Vagina (tissue), 2 donors: ENCODE measurements around the gene CWF19L2. TPM values are rescaled to one million over a fixed set of nuclear protein-coding genes. Genes with fewer than 3 reads are reported as not detected.

Experiments
- DNase-seq, 2 donors: peaks; one replicate each; pipeline ENCODE4 v3.0.0-alpha.2; 2017; ENCODE audit errors: extremely low spot score in 2 of 2
- H3K27ac ChIP-seq: fragments of 200-600 bp; sonication (generic); one replicate; pipeline ENCODE4 v1.5.1; 2019
- H3K27me3 ChIP-seq: fragments of 200-600 bp; sonication (generic); one replicate; pipeline ENCODE4 v1.5.1; 2019
- H3K36me3 ChIP-seq, 2 donors: fragments of 200-600 bp; sonication (generic); one replicate each; pipeline ENCODE4 v1.5.1; 2017 to 2019
- H3K4me1 ChIP-seq: fragments of 200-600 bp; sonication (generic); one replicate; pipeline ENCODE4 v1.5.1; 2019
- H3K4me3 ChIP-seq, 2 donors: fragments of 200-600 bp; sonication (generic); 1 replicate in 1 of 2; 2 replicates in 1 of 2; pipeline ENCODE4 v1.5.1; 2016 to 2019
- H3K9me3 ChIP-seq: fragments of 200-600 bp; sonication (generic); one replicate; pipeline ENCODE4 v1.5.1; 2019
- POLR2A ChIP-seq, 2 donors: fragments of 450-650 bp; IDR thresholded peaks; one replicate each; pipeline ENCODE4 v1.6.1; 2017; ENCODE audit warnings: antibody characterized with exemption in 2 of 2, mild to moderate bottlenecking in 2 of 2, moderate library complexity in 2 of 2
- POLR2AphosphoS5 ChIP-seq, 2 donors: sonication (generic); formaldehyde crosslinking; IDR thresholded peaks; one replicate each; pipeline ENCODE4 v1.9.0; 2017; ENCODE audit warnings: antibody characterized with exemption in 2 of 2, mild to moderate bottlenecking in 2 of 2, low read depth in 1 of 2; ENCODE audit not compliant: insufficient read depth in 1 of 2
- intact Hi-C: fragments of 100-400 bp; cut with DNase I; formaldehyde crosslinking; loops from one replicate; pipeline ENCODE4 v1.15.1; 2023
- total RNA-seq: library from RNA; depleted of rRNA; stranded (reverse); fragments of >200 nt; gene quantifications from one replicate; pipeline ENCODE4 v1.2.3, GENCODE V29; 2016
- TF ChIP-seq, protein P1 (sequence below), 3 experiments: fragments of 450-650 bp in 2 of 3; fragments of 200-600 bp in 1 of 3; sonication (generic) in 1 of 3; IDR thresholded peaks; one replicate each; pipeline ENCODE4 v1.5.1; 2017 to 2019; ENCODE audit warnings: antibody characterized with exemption in 3 of 3, mild to moderate bottlenecking in 2 of 3, moderate library complexity in 2 of 3

CWF19L2 gene
- total RNA-seq, 1 donor from 2014 or later: 14.5 TPM

DNA sequence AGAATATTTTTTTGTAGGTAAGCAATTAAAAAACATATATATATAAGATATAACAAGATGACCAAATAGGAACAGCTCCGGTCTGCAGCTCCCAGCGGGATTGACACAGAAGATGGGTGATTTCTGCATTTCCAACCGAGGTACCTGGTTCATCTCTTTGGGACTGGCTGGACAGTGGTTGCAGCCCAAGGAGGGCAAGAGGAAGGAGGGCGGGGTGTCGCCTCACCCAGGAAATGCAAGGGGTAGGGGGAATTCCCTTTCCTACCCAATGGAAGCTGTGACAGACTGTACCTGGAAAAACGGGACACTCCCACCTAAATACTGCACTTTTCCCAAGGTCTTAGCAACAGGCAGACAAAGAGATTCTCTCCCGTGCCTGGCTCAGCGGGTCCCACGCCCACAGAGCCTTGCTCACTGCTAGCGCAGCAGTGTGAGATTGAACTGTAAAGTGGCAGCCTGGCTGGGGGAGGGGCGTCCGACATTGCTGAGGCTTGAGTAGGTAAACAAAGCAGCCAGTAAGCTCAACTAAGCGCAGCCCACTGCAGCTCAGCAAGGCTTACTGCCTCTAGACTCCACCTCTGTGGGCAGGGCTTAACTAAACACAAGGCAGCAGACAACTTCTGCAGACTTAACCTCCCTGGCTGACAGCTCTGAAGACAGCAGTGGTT, 163.8 kb downstream of the CWF19L2 start:
- intact Hi-C loops: no loop called here
- Histone ChIP-seq H3K27ac (no peak overlapping the region), H3K4me1 (no peaks in the 10 kb centered on the region), H3K9me3 (no peaks in the 10 kb centered on the region), H3K36me3 (peaks cover 0 to 21% of the 10 kb centered on the region in 2 donors), H3K27me3 (no peaks in the 10 kb centered on the region), H3K4me3 (no peak overlapping the region)
- TF ChIP-seq, protein P1, sequence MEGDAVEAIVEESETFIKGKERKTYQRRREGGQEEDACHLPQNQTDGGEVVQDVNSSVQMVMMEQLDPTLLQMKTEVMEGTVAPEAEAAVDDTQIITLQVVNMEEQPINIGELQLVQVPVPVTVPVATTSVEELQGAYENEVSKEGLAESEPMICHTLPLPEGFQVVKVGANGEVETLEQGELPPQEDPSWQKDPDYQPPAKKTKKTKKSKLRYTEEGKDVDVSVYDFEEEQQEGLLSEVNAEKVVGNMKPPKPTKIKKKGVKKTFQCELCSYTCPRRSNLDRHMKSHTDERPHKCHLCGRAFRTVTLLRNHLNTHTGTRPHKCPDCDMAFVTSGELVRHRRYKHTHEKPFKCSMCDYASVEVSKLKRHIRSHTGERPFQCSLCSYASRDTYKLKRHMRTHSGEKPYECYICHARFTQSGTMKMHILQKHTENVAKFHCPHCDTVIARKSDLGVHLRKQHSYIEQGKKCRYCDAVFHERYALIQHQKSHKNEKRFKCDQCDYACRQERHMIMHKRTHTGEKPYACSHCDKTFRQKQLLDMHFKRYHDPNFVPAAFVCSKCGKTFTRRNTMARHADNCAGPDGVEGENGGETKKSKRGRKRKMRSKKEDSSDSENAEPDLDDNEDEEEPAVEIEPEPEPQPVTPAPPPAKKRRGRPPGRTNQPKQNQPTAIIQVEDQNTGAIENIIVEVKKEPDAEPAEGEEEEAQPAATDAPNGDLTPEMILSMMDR (IDR thresholded peaks at IDR 0.05): no peak
- no peak for TF ChIP-seq POLR2AphosphoS5 (IDR thresholded peaks at IDR 0.05; ENCODE audit: insufficient read depth in 1 of 2, low read depth in 1 of 2)
- no peak for TF ChIP-seq POLR2A (IDR thresholded peaks at IDR 0.05)
- no peak for DNase-seq

DNA sequence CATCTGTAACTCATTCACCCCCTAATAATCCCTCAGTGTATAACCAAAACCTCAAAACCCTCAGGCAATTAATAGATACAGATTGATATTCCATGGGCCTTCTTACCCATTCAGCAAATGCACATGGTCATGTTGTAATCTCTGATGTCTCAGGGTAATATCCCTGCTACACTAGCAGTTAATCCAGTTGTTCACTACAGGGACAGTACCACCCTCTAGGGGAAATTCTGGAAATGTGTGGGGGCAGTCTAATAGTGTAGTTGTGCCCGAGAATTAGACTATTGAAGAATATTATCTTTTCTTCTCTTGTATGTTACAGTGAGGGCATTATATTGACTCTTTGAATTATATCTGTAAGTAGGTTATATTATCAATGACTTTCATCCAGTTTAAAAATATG, 175.4 kb downstream of the CWF19L2 start:
- intact Hi-C loops: no loop called here
- H3K9me3 ChIP-seq: no peaks in the 10 kb centered on the region
- H3K36me3 ChIP-seq: no peaks in the 10 kb centered on the region
- no peaks in the 10 kb centered on the region for H3K4me1 ChIP-seq
- H3K4me3 ChIP-seq: no peak overlapping the region
- DNase-seq: no peak
- TF ChIP-seq POLR2A (IDR thresholded peaks at IDR 0.05): no peak
- no peaks in the 10 kb centered on the region for H3K27me3 ChIP-seq
- H3K27ac ChIP-seq: no peak overlapping the region

Other genes with a start within 250 kb of the CWF19L2 start
- gene ALKBH8, start 107.9 kb upstream of the CWF19L2 start, total RNA-seq: 3.4 TPM
- gene ELMOD1, start 133.3 kb upstream of the CWF19L2 start, total RNA-seq: not detected